Bladder microvascular endothelial cell (primary cell): Measurements from ENCODE around the gene POTEE. TPM values are rescaled to one million over a fixed set of nuclear protein-coding genes. Genes with fewer than 3 reads are reported as not detected.

ENCODE experiments used
- total RNA-seq: library from RNA; depleted of rRNA; stranded (reverse); fragments of >200 nt; gene quantifications from 2 replicates; pipeline ENCODE4 v1.2.3, GENCODE V29; 2014

The POTEE gene
- 0.16 and 0.63 TPM in 2 replicates for total RNA-seq

DNA sequence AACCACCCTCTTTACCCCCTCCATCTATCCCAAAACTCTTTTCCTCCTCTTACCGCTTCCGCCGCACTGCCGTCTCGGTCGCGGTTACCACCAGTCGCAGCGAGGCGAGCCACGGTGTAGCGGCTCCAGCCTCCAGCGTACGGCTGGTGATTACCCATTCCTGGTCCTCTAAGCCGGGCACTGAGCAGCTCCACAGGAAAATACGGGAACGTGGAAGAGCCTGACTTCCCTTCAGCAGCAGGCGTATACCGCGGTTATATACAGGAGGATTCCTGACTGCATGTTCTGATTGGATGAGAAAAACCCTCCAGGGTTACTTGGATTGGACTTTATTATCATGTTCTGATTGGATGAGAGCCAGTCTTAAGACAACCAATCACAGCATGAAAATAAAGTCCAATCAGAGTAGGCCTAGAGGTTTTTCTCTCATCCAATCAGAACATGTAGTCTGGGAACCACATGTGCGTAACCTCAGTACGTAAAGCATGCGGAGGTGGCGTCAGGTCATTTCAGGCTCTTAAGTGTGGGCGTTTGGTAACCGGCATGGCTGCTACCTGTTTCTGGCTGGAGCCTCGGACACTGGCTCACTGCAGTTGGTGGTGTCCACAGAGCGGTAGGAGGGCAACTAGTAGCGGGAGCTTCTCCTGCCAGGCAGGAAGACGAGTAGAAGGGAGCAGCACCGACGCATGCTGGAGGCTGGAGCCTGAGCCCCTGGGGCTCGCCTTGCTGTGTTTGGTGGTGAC, at the start of gene POTEE:
POTEE (plus strand) TSS at position 507 of the 743 bp plus-strand sequence. CDS start 8,867 bp downstream, outside the sequence.

Other genes starting within 250 kb of the POTEE start
- gene FAM168B, start 116.1 kb upstream of the POTEE start, total RNA-seq: 54.2 and 95.7 TPM in 2 replicates
- 75.9 and 144 TPM in 2 replicates for gene PLEKHB2, start 104.2 kb upstream of the POTEE start, total RNA-seq
- 0.19 TPM in 1 of 2 replicates, not detected in the other for gene RAB6D, start 154.6 kb downstream of the POTEE start, total RNA-seq